ENCODE data around the gene NCOA6.

DNA sequence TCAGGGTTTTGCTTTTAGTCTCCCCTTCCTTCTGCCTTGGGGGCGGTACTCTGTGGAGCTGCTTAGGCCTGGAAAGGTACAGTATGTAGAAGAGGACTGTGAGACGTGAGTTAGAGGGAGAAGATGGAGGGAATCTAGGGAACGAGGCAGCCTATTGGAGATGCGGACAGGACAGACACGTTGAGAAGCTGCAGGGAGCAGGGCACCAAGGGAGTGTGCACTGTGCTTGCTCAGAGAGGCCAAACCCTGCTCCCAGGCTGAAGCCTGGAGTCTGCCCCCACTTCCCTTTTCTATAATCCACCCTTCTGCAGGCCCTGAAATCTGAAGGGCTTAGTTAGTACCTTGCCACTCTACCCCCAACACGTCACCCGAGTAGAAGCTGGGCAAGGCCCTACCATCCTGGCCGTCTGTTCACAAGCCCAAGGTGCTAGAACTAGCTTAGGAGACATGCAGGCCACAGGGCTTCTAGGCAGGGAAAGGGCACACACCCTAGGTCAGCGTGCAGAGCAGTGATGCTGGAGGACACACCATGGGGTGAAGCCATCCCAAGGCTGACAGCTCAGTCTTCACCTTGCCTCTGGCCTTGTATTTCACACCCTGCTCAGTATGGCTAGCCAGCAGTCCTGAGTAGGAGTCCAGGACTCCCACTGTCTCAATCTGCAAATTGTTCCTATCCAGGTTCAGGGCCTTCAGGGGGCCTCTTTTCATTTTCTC is 114.4 kb downstream of the NCOA6 start:
- TF ChIP-seq, protein P1, sequence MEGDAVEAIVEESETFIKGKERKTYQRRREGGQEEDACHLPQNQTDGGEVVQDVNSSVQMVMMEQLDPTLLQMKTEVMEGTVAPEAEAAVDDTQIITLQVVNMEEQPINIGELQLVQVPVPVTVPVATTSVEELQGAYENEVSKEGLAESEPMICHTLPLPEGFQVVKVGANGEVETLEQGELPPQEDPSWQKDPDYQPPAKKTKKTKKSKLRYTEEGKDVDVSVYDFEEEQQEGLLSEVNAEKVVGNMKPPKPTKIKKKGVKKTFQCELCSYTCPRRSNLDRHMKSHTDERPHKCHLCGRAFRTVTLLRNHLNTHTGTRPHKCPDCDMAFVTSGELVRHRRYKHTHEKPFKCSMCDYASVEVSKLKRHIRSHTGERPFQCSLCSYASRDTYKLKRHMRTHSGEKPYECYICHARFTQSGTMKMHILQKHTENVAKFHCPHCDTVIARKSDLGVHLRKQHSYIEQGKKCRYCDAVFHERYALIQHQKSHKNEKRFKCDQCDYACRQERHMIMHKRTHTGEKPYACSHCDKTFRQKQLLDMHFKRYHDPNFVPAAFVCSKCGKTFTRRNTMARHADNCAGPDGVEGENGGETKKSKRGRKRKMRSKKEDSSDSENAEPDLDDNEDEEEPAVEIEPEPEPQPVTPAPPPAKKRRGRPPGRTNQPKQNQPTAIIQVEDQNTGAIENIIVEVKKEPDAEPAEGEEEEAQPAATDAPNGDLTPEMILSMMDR (IDR thresholded peaks at IDR 0.05): no peak
- TF ChIP-seq POLR2A (IDR thresholded peaks at IDR 0.05) (no peak), POLR2AphosphoS5 (IDR thresholded peaks at IDR 0.05) (peak in 1 of 3 donors; percentile 32)

Data from transverse colon (tissue), 4 donors.